Measurements from ENCODE around the gene MOGAT2.

Gene MOGAT2

DNA sequence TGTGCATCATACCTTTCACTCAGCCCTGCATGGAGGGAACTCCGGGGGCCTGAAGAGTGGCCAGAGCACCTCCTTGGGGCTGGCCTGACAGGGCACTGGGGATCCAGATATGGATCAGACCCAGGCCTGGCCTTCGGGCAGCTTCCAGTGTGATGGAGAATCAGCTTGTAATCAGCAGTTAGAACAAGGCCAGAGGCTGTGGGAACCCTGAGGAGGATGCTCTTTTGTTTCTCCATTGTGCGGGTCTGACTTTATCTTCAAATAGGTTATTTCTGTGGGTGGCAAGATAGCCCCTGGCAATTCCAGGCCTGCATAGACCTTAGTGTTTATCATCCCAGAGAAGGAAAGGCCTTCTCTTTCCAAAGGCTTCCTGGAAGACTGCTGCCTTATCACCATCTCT lies 63.2 kb downstream of the MOGAT2 start:
- no peak for DNase-seq (ENCODE audit: low read depth)

GRCh38 chr11:75781296-75781695 lies 63.7 kb downstream of the MOGAT2 start:
- no peak for DNase-seq (ENCODE audit: low read depth)

- DNase-seq (ENCODE audit: low read depth) = no peak
These were observed 64.2 kb downstream of the MOGAT2 start for GRCh38 chr11:75781831-75782230.

Data from stimulated activated CD4-positive, alpha-beta T cell treated with anti-CD3 and anti-CD28 coated beads, Interleukin-2, amount 100 ng/mL, for 4 hours (primary cell).